Measurements from ENCODE around the gene PRDX4. TPM values are rescaled to one million over a fixed set of nuclear protein-coding genes. Genes with fewer than 3 reads are reported as not detected.

The PRDX4 gene
- total RNA-seq (2022; extraction: Qiagen RNA extraction) = 242 to 265 TPM (median 256 TPM) in 5 replicates

DNA sequence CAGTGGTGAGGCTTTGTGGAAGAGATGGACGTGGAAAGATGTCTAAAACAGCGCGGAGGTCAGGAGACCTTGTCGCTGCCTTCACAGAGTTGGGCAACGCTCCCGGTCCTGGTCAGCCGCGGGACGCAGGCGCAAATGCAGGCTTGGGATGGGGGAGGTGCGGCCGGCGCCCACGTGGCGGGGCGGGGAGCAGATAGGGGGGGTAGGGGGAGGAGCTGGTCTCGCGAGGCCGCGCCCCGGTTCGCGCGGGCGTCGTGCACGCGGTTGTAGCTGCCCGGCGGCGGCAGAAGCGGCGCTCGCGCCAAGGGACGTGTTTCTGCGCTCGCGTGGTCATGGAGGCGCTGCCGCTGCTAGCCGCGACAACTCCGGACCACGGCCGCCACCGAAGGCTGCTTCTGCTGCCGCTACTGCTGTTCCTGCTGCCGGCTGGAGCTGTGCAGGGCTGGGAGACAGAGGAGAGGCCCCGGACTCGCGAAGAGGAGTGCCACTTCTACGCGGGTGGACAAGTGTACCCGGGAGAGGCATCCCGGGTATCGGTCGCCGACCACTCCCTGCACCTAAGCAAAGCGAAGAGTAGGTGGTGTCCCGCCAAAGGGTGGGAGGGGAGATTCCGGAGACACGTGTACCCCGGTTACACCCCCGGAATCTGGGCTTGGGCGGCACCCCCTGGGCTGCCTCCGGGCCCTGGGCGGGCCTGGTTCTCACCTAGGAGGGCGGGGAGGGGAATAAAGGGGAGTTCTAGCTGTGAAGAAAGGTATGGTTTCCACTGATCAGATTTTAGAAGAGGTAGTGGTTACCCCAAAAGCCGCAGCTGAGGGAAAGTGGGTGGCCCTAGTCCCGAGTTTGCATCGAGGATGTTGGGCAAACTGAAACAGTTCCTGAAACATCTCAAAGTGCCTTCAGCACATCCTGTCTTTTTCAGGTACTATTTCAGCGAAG, at the start of gene PRDX4:
Gene PRDX4 (plus strand): TSS at position 255 of the 939 bp plus-strand sequence. CDS start 78 bp downstream, at position 333.

Other genes starting within 250 kb of the PRDX4 start
- gene ACOT9, start 75.8 kb downstream of the PRDX4 start, total RNA-seq (2022; extraction: Qiagen RNA extraction) = 86.4 to 100 TPM (median 93.1 TPM) in 5 replicates
- 363 to 451 TPM (median 424 TPM) in 5 replicates for gene SAT1, start 115.7 kb downstream of the PRDX4 start, total RNA-seq (2022; extraction: Qiagen RNA extraction)
- gene APOO, start 240.4 kb downstream of the PRDX4 start, total RNA-seq (2022; extraction: Qiagen RNA extraction) = 28.3 to 30.9 TPM (median 29.3 TPM) in 5 replicates
- 0.06 to 0.14 TPM (median 0.10 TPM) in 5 replicates for gene CXorf58, start 240.5 kb downstream of the PRDX4 start, total RNA-seq (2022; extraction: Qiagen RNA extraction)